ENCODE data around the gene POLD2. TPM values are rescaled to one million over a fixed set of nuclear protein-coding genes. Genes with fewer than 3 reads are reported as not detected.

Gene POLD2
- total and polyA plus RNA-seq, 2 of the 13 experiments (the other 11 are each of a cell fraction or from before 2014, with no cell fraction given), result 87.6 to 95.1 TPM

DNA sequence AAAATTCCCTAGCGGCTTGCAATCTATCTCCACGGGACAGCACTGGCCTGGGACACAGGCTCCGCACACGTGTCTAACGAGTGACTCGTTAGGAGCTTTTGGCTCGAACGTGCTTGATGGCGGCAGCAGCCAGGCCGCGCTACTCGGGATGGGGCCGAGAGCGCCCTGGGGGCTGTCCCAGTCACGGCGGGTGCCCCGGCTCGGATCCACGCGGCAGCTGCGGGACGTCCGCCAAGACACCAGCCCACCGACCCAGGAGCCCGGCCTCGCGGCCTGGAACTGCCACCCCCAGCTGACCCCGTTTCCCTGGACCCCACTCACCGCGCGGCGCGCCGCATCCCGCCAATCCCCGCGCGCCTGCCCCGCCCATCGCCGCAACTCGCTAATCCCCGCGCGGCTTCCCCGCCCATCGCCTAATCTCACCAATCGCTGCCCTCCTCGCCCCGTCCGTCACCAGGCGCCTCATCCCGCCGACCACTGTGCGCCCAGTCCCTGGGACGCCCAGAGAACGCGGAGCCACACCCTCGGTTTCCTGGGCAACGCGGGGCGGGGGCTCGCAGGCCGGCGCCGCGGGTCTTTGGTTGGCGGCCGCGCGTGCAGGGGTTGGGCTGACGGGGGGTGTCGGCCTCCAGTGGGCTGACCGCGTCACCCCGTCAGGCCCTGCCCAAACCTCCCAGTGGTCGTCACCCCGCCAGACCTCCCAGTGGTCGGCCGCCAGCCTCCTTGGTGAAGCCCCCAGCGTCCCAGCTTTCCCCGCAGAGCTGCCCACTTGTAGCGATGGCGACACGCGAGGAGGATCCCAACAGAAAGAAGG is at the start of gene POLD2 (continued):
- TF ChIP-seq, protein P1, sequence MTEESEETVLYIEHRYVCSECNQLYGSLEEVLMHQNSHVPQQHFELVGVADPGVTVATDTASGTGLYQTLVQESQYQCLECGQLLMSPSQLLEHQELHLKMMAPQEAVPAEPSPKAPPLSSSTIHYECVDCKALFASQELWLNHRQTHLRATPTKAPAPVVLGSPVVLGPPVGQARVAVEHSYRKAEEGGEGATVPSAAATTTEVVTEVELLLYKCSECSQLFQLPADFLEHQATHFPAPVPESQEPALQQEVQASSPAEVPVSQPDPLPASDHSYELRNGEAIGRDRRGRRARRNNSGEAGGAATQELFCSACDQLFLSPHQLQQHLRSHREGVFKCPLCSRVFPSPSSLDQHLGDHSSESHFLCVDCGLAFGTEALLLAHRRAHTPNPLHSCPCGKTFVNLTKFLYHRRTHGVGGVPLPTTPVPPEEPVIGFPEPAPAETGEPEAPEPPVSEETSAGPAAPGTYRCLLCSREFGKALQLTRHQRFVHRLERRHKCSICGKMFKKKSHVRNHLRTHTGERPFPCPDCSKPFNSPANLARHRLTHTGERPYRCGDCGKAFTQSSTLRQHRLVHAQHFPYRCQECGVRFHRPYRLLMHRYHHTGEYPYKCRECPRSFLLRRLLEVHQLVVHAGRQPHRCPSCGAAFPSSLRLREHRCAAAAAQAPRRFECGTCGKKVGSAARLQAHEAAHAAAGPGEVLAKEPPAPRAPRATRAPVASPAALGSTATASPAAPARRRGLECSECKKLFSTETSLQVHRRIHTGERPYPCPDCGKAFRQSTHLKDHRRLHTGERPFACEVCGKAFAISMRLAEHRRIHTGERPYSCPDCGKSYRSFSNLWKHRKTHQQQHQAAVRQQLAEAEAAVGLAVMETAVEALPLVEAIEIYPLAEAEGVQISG (CRISPR knock-in tag; IDR thresholded peaks at IDR 0.05), result peak; percentile 45; the same call in 1 of the 2 replicates
- no peak for TF ChIP-seq MAF1 (CRISPR knock-in tag; IDR thresholded peaks at IDR 0.05; ENCODE audit: borderline replicate concordance)
- TF ChIP-seq, protein P2, sequence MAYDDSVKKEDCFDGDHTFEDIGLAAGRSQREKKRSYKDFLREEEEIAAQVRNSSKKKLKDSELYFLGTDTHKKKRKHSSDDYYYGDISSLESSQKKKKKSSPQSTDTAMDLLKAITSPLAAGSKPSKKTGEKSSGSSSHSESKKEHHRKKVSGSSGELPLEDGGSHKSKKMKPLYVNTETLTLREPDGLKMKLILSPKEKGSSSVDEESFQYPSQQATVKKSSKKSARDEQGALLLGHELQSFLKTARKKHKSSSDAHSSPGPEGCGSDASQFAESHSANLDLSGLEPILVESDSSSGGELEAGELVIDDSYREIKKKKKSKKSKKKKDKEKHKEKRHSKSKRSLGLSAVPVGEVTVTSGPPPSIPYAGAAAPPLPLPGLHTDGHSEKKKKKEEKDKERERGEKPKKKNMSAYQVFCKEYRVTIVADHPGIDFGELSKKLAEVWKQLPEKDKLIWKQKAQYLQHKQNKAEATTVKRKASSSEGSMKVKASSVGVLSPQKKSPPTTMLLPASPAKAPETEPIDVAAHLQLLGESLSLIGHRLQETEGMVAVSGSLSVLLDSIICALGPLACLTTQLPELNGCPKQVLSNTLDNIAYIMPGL (CRISPR knock-in tag; IDR thresholded peaks at IDR 0.05; ENCODE audit: borderline replicate concordance in 1 of 2, low read depth in 1 of 2), result peak in 1 of 2 experiments; percentile 56; a peak in 1 of 4 replicates
- TF ChIP-seq, protein P3, sequence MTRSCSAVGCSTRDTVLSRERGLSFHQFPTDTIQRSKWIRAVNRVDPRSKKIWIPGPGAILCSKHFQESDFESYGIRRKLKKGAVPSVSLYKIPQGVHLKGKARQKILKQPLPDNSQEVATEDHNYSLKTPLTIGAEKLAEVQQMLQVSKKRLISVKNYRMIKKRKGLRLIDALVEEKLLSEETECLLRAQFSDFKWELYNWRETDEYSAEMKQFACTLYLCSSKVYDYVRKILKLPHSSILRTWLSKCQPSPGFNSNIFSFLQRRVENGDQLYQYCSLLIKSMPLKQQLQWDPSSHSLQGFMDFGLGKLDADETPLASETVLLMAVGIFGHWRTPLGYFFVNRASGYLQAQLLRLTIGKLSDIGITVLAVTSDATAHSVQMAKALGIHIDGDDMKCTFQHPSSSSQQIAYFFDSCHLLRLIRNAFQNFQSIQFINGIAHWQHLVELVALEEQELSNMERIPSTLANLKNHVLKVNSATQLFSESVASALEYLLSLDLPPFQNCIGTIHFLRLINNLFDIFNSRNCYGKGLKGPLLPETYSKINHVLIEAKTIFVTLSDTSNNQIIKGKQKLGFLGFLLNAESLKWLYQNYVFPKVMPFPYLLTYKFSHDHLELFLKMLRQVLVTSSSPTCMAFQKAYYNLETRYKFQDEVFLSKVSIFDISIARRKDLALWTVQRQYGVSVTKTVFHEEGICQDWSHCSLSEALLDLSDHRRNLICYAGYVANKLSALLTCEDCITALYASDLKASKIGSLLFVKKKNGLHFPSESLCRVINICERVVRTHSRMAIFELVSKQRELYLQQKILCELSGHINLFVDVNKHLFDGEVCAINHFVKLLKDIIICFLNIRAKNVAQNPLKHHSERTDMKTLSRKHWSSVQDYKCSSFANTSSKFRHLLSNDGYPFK (CRISPR knock-in tag; IDR thresholded peaks at IDR 0.05; ENCODE audit: borderline replicate concordance), result peak; percentile 36; the same call in 1 of the 2 replicates
- TF ChIP-seq RFX1 (IDR thresholded peaks at IDR 0.05), result peak; percentile 86
- TF ChIP-seq, protein P4, sequence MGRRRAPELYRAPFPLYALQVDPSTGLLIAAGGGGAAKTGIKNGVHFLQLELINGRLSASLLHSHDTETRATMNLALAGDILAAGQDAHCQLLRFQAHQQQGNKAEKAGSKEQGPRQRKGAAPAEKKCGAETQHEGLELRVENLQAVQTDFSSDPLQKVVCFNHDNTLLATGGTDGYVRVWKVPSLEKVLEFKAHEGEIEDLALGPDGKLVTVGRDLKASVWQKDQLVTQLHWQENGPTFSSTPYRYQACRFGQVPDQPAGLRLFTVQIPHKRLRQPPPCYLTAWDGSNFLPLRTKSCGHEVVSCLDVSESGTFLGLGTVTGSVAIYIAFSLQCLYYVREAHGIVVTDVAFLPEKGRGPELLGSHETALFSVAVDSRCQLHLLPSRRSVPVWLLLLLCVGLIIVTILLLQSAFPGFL (CRISPR knock-in tag; IDR thresholded peaks at IDR 0.05), result no peak
- TF ChIP-seq MYNN (CRISPR knock-in tag; IDR thresholded peaks at IDR 0.05; ENCODE audit: low read depth), result no peak
- peak; percentile 43; the same call in 1 of the 2 replicates for TF ChIP-seq MED1 (CRISPR knock-in tag; IDR thresholded peaks at IDR 0.05)
- TF ChIP-seq, protein P5, sequence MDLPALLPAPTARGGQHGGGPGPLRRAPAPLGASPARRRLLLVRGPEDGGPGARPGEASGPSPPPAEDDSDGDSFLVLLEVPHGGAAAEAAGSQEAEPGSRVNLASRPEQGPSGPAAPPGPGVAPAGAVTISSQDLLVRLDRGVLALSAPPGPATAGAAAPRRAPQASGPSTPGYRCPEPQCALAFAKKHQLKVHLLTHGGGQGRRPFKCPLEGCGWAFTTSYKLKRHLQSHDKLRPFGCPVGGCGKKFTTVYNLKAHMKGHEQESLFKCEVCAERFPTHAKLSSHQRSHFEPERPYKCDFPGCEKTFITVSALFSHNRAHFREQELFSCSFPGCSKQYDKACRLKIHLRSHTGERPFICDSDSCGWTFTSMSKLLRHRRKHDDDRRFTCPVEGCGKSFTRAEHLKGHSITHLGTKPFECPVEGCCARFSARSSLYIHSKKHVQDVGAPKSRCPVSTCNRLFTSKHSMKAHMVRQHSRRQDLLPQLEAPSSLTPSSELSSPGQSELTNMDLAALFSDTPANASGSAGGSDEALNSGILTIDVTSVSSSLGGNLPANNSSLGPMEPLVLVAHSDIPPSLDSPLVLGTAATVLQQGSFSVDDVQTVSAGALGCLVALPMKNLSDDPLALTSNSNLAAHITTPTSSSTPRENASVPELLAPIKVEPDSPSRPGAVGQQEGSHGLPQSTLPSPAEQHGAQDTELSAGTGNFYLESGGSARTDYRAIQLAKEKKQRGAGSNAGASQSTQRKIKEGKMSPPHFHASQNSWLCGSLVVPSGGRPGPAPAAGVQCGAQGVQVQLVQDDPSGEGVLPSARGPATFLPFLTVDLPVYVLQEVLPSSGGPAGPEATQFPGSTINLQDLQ (CRISPR knock-in tag; IDR thresholded peaks at IDR 0.05), result peak; percentile 37; the same call in 1 of the 2 replicates
- no peak for TF ChIP-seq HNF4G (IDR thresholded peaks at IDR 0.05; ENCODE audit: borderline replicate concordance, low read depth, low read length)
- peak; percentile 13; the same call in 1 of the 2 replicates for TF ChIP-seq HNF4G (CRISPR knock-in tag; IDR thresholded peaks at IDR 0.05; ENCODE audit: borderline replicate concordance, low read depth)
- TF ChIP-seq SPEN (CRISPR knock-in tag; IDR thresholded peaks at IDR 0.05; ENCODE audit: low read depth), result peak; percentile 38
- TF ChIP-seq, protein P6, sequence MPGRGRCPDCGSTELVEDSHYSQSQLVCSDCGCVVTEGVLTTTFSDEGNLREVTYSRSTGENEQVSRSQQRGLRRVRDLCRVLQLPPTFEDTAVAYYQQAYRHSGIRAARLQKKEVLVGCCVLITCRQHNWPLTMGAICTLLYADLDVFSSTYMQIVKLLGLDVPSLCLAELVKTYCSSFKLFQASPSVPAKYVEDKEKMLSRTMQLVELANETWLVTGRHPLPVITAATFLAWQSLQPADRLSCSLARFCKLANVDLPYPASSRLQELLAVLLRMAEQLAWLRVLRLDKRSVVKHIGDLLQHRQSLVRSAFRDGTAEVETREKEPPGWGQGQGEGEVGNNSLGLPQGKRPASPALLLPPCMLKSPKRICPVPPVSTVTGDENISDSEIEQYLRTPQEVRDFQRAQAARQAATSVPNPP (CRISPR knock-in tag; IDR thresholded peaks at IDR 0.05), result peak; percentile 52; the same call in 1 of the 2 replicates
- TF ChIP-seq HNRNPK (IDR thresholded peaks at IDR 0.05; ENCODE audit: low read depth, low read length, poor library complexity, severe bottlenecking), result peak; percentile 82
